K562 (cell line): ENCODE measurements around the gene LSS. TPM values are rescaled to one million over a fixed set of nuclear protein-coding genes. Genes with fewer than 3 reads are reported as not detected.

ENCODE experiments used
- ATAC-seq: fragments of 200-7000 bp; cut with Tn5 transposase; 3 replicates; pipeline ENCODE4 v1.9.1; 2020; ENCODE audit warnings: moderate library complexity
- BruUV-seq: library from RNA; stranded (reverse); fragments of 400-500 nt; replicated peaks from 2 replicates; lab custom pipeline; 2021; lab: Mats Ljungman, UMichigan
- CTCF ChIA-PET: fragments of 300-600 bp; formaldehyde crosslinking; extraction: SDS; loops from one replicate; lab custom pipeline; 2021; ENCODE audit warnings: low intra/inter-chr PET ratio; lab: Yijun Ruan, JAX
- POLR2A ChIA-PET: fragments of 300-600, 350-650 bp; sonication (Branson Sonifier 250); formaldehyde crosslinking; extraction: SDS; loops from one replicate; lab custom pipeline; 2021; ENCODE audit warnings: antibody characterized with exemption, inconsistent platforms; lab: Yijun Ruan, JAX
- DNase-seq, 4 experiments: peaks; one replicate each; pipeline versions ENCODE4 v3.0.0 to v3.0.0-alpha.2; 2011 to 2018; ENCODE audit warnings: low spot score in 3 of 4, mixed read lengths in 3 of 4; ENCODE audit errors: extremely low read depth in 1 of 4
- FAIRE-seq: peaks from 2 replicates; lab custom pipeline; 2011; peaks lifted over from hg19 to GRCh38; lab: Jason Lieb, UNC
- H2AFZ ChIP-seq: 2 replicates; pipeline ENCODE4 v1.6.0; 2011; ENCODE audit warnings: low read depth, low read length, control low read depth, inconsistent platforms
- H3K27ac ChIP-seq: fragments of 200-600 bp; 3 replicates; pipeline ENCODE4 v1.8.0; 2011; ENCODE audit warnings: low read depth, mild to moderate bottlenecking, control low read depth, inconsistent platforms, low read length, moderate library complexity, mixed read lengths; ENCODE audit errors: extremely low read depth
- H3K27me3 ChIP-seq, 2 experiments: fragments of 300-600 bp in 1 of 2; 2 replicates in 1 of 2; 3 replicates in 1 of 2; pipeline versions ENCODE4 v1.6.0 to v1.8.0; 2011; ENCODE audit warnings: inconsistent platforms in 2 of 2, low read length in 2 of 2, mild to moderate bottlenecking in 1 of 2, mixed read lengths in 1 of 2, moderate library complexity in 1 of 2; ENCODE audit not compliant: control insufficient read depth in 2 of 2, insufficient read depth in 2 of 2
- H3K36me3 ChIP-seq: fragments of 300-600 bp; 3 replicates; pipeline ENCODE4 v1.8.0; 2011; ENCODE audit warnings: mild to moderate bottlenecking, low read length, inconsistent platforms; ENCODE audit not compliant: control insufficient read depth, insufficient read depth
- H3K4me1 ChIP-seq, 2 experiments: fragments of 200-600 bp in 1 of 2; replicated peaks in 1 of 2; 2 replicates in 1 of 2; 3 replicates in 1 of 2; pipeline versions ENCODE4 v1.5.1 to v1.8.0; 2011; ENCODE audit warnings: inconsistent platforms in 2 of 2, low read length in 2 of 2, mild to moderate bottlenecking in 1 of 2, mixed read lengths in 1 of 2, moderate library complexity in 1 of 2; ENCODE audit not compliant: control insufficient read depth in 2 of 2, insufficient read depth in 2 of 2
- H3K4me2 ChIP-seq: 2 replicates; pipeline ENCODE4 v1.6.1; 2011; ENCODE audit warnings: low read length, control low read depth, inconsistent platforms, mixed read lengths; ENCODE audit not compliant: insufficient read depth
- H3K4me3 ChIP-seq: fragments of 200-600 bp; sonication (generic), shearing (Covaris generic); 2 replicates; pipeline ENCODE4 v1.5.1; 2016; ENCODE audit warnings: control low read depth, inconsistent platforms
- H3K79me2 ChIP-seq: fragments of 200-600 bp; 3 replicates; pipeline ENCODE4 v1.8.0; 2011; ENCODE audit warnings: low read length, inconsistent platforms; ENCODE audit not compliant: control insufficient read depth, insufficient read depth
- H3K9ac ChIP-seq, 2 experiments: 2 replicates each; pipeline versions ENCODE4 v1.6.0 to v1.6.1; 2011; ENCODE audit warnings: low read depth in 2 of 2, low read length in 2 of 2, control low read depth in 1 of 2, inconsistent platforms in 1 of 2, mild to moderate bottlenecking in 1 of 2, mixed read lengths in 1 of 2; ENCODE audit not compliant: insufficient read depth in 1 of 2
- H3K9me1 ChIP-seq: one replicate; pipeline ENCODE4 v1.6.0; 2011; ENCODE audit warnings: inconsistent platforms, mild to moderate bottlenecking, low read length, moderate library complexity; ENCODE audit not compliant: control insufficient read depth, insufficient read depth
- H3K9me3 ChIP-seq: replicated peaks from 2 replicates; pipeline ENCODE4 v1.5.1; 2011; ENCODE audit warnings: low read depth, low read length, inconsistent platforms; ENCODE audit not compliant: control insufficient read depth, insufficient read depth
- H4K20me1 ChIP-seq: replicated peaks from 2 replicates; pipeline ENCODE4 v1.6.1; 2011; ENCODE audit warnings: low read length, inconsistent platforms, mixed read lengths; ENCODE audit not compliant: control insufficient read depth, insufficient read depth
- BCL6 ChIP-seq: fragments of 250-450 bp; sonication (Bioruptor Pico); IDR thresholded peaks from 2 replicates; pipeline ENCODE4 v1.4.0; 2020
- CTBP1 ChIP-seq: fragments of 450-650 bp; IDR thresholded peaks from 2 replicates; pipeline ENCODE4 v1.6.1; 2016; ENCODE audit warnings: borderline replicate concordance
- MED1 ChIP-seq: sonication (generic); formaldehyde crosslinking; IDR thresholded peaks from 2 replicates; pipeline ENCODE4 v1.8.1; 2023; ENCODE audit warnings: missing genetic modification reagents, borderline replicate concordance
- PBX2 ChIP-seq, 2 experiments: IDR thresholded peaks in 1 of 2; conservative IDR thresholded peaks in 1 of 2; 2 replicates each; pipeline ENCODE4 v1.6.1; 2016; ENCODE audit warnings: low read depth in 2 of 2, mild to moderate bottlenecking in 1 of 2, missing compliant biosample characterization in 1 of 2, missing genetic modification characterization in 1 of 2, moderate library complexity in 1 of 2
- ZNF197 ChIP-seq: fragments of 200-800 bp; sonication (Bioruptor generic); IDR thresholded peaks from 2 replicates; pipeline ENCODE4 v1.6.1; 2016; ENCODE audit warnings: low read depth, missing genetic modification characterization, missing compliant biosample characterization
- ZNF592 ChIP-seq: fragments of 450-650 bp; IDR thresholded peaks from 2 replicates; pipeline ENCODE4 v1.6.1; 2017; ENCODE audit warnings: antibody characterized with exemption, mild to moderate bottlenecking
- ZNF609 ChIP-seq: sonication (generic); formaldehyde crosslinking; IDR thresholded peaks from 2 replicates; pipeline ENCODE4 v1.8.1; 2023; ENCODE audit warnings: missing genetic modification reagents, mild to moderate bottlenecking, borderline replicate concordance
- WGBS: fragments of 100-300 bp; shearing (Covaris generic); methylation state at CpG from one replicate; pipeline ENCODE4 v1.1.6; 2016; ENCODE audit warnings: low coverage, mixed read lengths; ENCODE audit not compliant: insufficient coverage; ENCODE audit errors: missing lambda C conversion rate; 5-methylcytosine and 5-hydroxymethylcytosine counted together
- in situ Hi-C: fragments of 300-500 bp; cut with MboI; formaldehyde crosslinking; loops from 4 replicates; pipeline ENCODE4 v1.15.0; 2018; ENCODE audit warnings: inconsistent platforms, mixed read lengths
- intact Hi-C: fragments of 100-400 bp; cut with micrococcal nuclease; formaldehyde crosslinking; loops from 2 replicates; pipeline ENCODE4 v1.14.2; 2022
- polyA plus RNA-seq, 8 experiments: library from polyadenylated mRNA; depleted of rRNA in 4 of 8; stranded (reverse) in 5 of 8; unstranded in 3 of 8; fragments of >200 nt; fragmentation: Nextera tagmentation in 2 of 8; fragmentation: Illumina TruSeq in 1 of 8; extraction: Ambion mirVana in 2 of 8; extraction: Trizol in 1 of 8; gene quantifications; 2 replicates each; pipeline versions ENCODE4 v1.2.1 to v1.2.3, GENCODE V29; 2011 to 2014; ENCODE audit warnings: inconsistent platforms in 1 of 8, missing spikeins in 1 of 8
- total RNA-seq, 7 experiments: library from RNA; depleted of rRNA in 6 of 7; stranded (reverse); fragments of >200 nt in 6 of 7; fragmentation: Illumina TruSeq in 2 of 7; extraction: Trizol in 2 of 7; gene quantifications; 2 replicates each; pipeline versions ENCODE4 v1.2.1 to v1.2.3, GENCODE V29; 2011 to 2021; ENCODE audit warnings: low replicate concordance in 1 of 7

The LSS gene
- total and polyA plus RNA-seq, 9 of the 15 experiments (the other 6 are each of a cell fraction or from before 2014, with no cell fraction given) = 2.2 to 89.5 (median 37.4) TPM

- TF ChIP-seq ZNF609 (CRISPR knock-in tag) (no peak), BCL6 (CRISPR knock-in tag) (no peak), CTBP1 (no peak), ZNF197 (CRISPR knock-in tag) (no peak)
Observed at GRCh38 chr21:46157987-46158451, 70.6 kb downstream of the LSS start (continued).

- WGBS = 76% methylated on average over 10 of the region's 12 CpGs
- in situ Hi-C loops = no loop called here
- Histone ChIP-seq H3K4me1 (peaks cover 15 to 62% of the 10 kb centered on the region in 2 experiments), H3K27ac (no peak overlapping the region), H2AFZ (no peak overlapping the region), H3K9me1 (no peaks in the 10 kb centered on the region), H3K9ac (no peak overlapping the region), H4K20me1 (no peaks in the 10 kb centered on the region), H3K36me3 (peaks cover 48% of the 10 kb centered on the region; the same call in 2 of the 3 replicates), H3K27me3 (no peaks in the 10 kb centered on the region), H3K4me2 (no peak overlapping the region), H3K9me3 (peaks cover 10% of the 10 kb centered on the region; the same call in 1 of the 2 replicates), H3K4me3 (no peak overlapping the region), H3K79me2 (0 out of 3 replicates have a peak, but pooled peaks cover 4% of the 10 kb centered on the region)
- BruUV-seq = no TSS peak
- no peak for DNase-seq
- intact Hi-C loops = no loop called here
- CTCF ChIA-PET = no interaction called here
- no peak for ATAC-seq
- POLR2A ChIA-PET = interaction anchor here (1.0 to 1.1 kb wide), 2 partner anchors 16 to 79 kb away, joined by 4 read pairs; no protein-coding TSS in a partner anchor
- no peak for FAIRE-seq
- TF ChIP-seq MED1 (no peak), ZNF592 (no peak), PBX2 (CRISPR knock-in tag; IDR thresholded peaks at IDR 0.05; ENCODE audit: low read depth) (no peak), PBX2 (tag; conservative IDR thresholded peaks at IDR 0.05; ENCODE audit: low read depth) (no peak)
Observed at GRCh38 chr21:46157396-46157986, 71.1 kb downstream of the LSS start.
